DOHH2 (cell line): Measurements from ENCODE around the gene ABCA1.

Source experiments
- EZH2phosphoT487 ChIP-seq: fragments of 200-600 bp; sonication (generic); IDR thresholded peaks from 2 replicates; pipeline ENCODE4 v1.6.1; 2017; ENCODE audit warnings: borderline replicate concordance, mild to moderate bottlenecking, antibody characterized with exemption, low read length, moderate library complexity, mixed read lengths
- TF ChIP-seq, protein P1 (sequence below): fragments of 200-600 bp; sonication (generic); IDR thresholded peaks from one replicate; pipeline ENCODE4 v1.5.1; 2014; ENCODE audit warnings: antibody characterized with exemption, mild to moderate bottlenecking, low read depth, low read length; ENCODE audit not compliant: poor library complexity, severe bottlenecking

GRCh38 chr9:104858846-104859245, 69.1 kb downstream of the ABCA1 start:
- TF ChIP-seq, protein P1, sequence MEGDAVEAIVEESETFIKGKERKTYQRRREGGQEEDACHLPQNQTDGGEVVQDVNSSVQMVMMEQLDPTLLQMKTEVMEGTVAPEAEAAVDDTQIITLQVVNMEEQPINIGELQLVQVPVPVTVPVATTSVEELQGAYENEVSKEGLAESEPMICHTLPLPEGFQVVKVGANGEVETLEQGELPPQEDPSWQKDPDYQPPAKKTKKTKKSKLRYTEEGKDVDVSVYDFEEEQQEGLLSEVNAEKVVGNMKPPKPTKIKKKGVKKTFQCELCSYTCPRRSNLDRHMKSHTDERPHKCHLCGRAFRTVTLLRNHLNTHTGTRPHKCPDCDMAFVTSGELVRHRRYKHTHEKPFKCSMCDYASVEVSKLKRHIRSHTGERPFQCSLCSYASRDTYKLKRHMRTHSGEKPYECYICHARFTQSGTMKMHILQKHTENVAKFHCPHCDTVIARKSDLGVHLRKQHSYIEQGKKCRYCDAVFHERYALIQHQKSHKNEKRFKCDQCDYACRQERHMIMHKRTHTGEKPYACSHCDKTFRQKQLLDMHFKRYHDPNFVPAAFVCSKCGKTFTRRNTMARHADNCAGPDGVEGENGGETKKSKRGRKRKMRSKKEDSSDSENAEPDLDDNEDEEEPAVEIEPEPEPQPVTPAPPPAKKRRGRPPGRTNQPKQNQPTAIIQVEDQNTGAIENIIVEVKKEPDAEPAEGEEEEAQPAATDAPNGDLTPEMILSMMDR: no peak
- no peak for TF ChIP-seq EZH2phosphoT487
